Loucy (cell line): ENCODE data around the gene SULT1C3.

Source experiments
- H2AFZ ChIP-seq: fragments of 200-600 bp; sonication (generic); 2 replicates; pipeline ENCODE4 v1.6.0; 2016; ENCODE audit warnings: antibody characterized with exemption, mild to moderate bottlenecking, low read length, moderate library complexity
- H3F3A ChIP-seq: fragments of 200-600 bp; 2 replicates; pipeline ENCODE4 v1.6.0; 2016; ENCODE audit warnings: antibody characterized with exemption, low read depth, mild to moderate bottlenecking
- H3K27me3 ChIP-seq: fragments of 200-600 bp; sonication (generic); 2 replicates; pipeline ENCODE4 v1.6.1; 2014; ENCODE audit warnings: low read length, mild to moderate bottlenecking; ENCODE audit not compliant: insufficient read depth, poor library complexity, severe bottlenecking
- H3K36me3 ChIP-seq: fragments of 200-600 bp; sonication (generic); 2 replicates; pipeline ENCODE4 v1.6.1; 2016; ENCODE audit warnings: low read length; ENCODE audit not compliant: insufficient read depth
- H3K4me1 ChIP-seq: fragments of 200-600 bp; sonication (generic); 2 replicates; pipeline ENCODE4 v1.5.1; 2014; ENCODE audit warnings: low read length, mild to moderate bottlenecking; ENCODE audit not compliant: insufficient read depth, poor library complexity, severe bottlenecking
- H3K4me2 ChIP-seq: fragments of 200-600 bp; sonication (generic); 2 replicates; pipeline ENCODE4 v1.6.0; 2014; ENCODE audit warnings: antibody characterized with exemption, low read length, low read depth, mild to moderate bottlenecking; ENCODE audit not compliant: poor library complexity, severe bottlenecking
- H3K4me3 ChIP-seq: fragments of 200-600 bp; sonication (generic); 2 replicates; pipeline ENCODE4 v1.5.1; 2014; ENCODE audit warnings: low read length, mild to moderate bottlenecking, mixed read lengths; ENCODE audit not compliant: poor library complexity, severe bottlenecking
- H3K79me2 ChIP-seq: fragments of 200-600 bp; sonication (generic); 2 replicates; pipeline ENCODE4 v1.6.1; 2014; ENCODE audit warnings: low read length; ENCODE audit not compliant: insufficient read depth
- H3K9ac ChIP-seq: fragments of 200-600 bp; sonication (generic); 2 replicates; pipeline ENCODE4 v1.6.0; 2014; ENCODE audit warnings: mild to moderate bottlenecking, low read depth, low read length, moderate library complexity; ENCODE audit not compliant: poor library complexity, severe bottlenecking
- H3K9me2 ChIP-seq: fragments of 200-600 bp; sonication (generic); replicated peaks from 2 replicates; pipeline ENCODE4 v1.6.1; 2016; ENCODE audit warnings: low read depth, low read length, mixed read lengths
- H3K9me3 ChIP-seq: fragments of 200-600 bp; sonication (generic); 2 replicates; pipeline ENCODE4 v1.6.1; 2014; ENCODE audit warnings: mild to moderate bottlenecking, antibody characterized with exemption, low read length, low read depth; ENCODE audit not compliant: insufficient read depth
- H4K20me1 ChIP-seq: fragments of 200-600 bp; sonication (generic); 2 replicates; pipeline ENCODE4 v1.6.0; 2014; ENCODE audit warnings: antibody characterized with exemption, low read length, mild to moderate bottlenecking; ENCODE audit not compliant: insufficient read depth, poor library complexity, severe bottlenecking
- EZH2phosphoT487 ChIP-seq: fragments of 200-600 bp; IDR thresholded peaks from 2 replicates; pipeline ENCODE4 v1.6.1; 2018; ENCODE audit warnings: antibody characterized with exemption, mild to moderate bottlenecking, moderate library complexity, borderline replicate concordance
- TF ChIP-seq, protein P1 (sequence below): fragments of 200-600 bp; sonication (generic); conservative IDR thresholded peaks from 2 replicates; pipeline ENCODE4 v1.5.1; 2014; ENCODE audit warnings: mild to moderate bottlenecking, antibody characterized with exemption, low read length

SULT1C3 gene

DNA sequence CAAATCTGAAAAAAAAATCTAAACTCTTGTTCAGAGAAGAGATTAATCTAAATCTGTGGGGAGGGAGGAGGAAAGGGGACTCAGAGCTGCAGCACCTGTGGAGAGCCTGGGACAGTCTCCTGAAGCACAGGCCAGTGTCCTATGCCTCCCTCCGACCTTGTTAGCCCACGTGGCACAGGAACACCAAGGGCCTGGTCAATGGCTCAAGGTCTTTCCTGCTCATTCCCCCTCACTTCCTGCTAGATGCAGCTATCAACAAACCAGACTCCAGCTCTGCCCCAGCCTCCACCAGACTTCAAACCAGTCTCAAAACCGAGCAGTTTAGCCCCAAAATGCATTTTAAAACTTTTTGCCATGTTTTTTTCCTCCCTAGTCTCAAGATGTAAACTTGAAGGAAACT lies 20.1 kb upstream of the SULT1C3 start:
- Histone ChIP-seq H3K9me3 (peaks cover 19% of the 10 kb centered on the region), H3K9me2 (no peaks in the 10 kb centered on the region), H3K27me3 (no peaks in the 10 kb centered on the region), H3K79me2 (no peaks in the 10 kb centered on the region), H3K9ac (no peak overlapping the region), H2AFZ (no peak overlapping the region), H3F3A (no peaks in the 10 kb centered on the region), H3K4me2 (no peak overlapping the region), H3K36me3 (no peaks in the 10 kb centered on the region), H3K4me1 (peaks cover 11% of the 10 kb centered on the region), H4K20me1 (no peaks in the 10 kb centered on the region), H3K4me3 (no peak overlapping the region)
- TF ChIP-seq, protein P1, sequence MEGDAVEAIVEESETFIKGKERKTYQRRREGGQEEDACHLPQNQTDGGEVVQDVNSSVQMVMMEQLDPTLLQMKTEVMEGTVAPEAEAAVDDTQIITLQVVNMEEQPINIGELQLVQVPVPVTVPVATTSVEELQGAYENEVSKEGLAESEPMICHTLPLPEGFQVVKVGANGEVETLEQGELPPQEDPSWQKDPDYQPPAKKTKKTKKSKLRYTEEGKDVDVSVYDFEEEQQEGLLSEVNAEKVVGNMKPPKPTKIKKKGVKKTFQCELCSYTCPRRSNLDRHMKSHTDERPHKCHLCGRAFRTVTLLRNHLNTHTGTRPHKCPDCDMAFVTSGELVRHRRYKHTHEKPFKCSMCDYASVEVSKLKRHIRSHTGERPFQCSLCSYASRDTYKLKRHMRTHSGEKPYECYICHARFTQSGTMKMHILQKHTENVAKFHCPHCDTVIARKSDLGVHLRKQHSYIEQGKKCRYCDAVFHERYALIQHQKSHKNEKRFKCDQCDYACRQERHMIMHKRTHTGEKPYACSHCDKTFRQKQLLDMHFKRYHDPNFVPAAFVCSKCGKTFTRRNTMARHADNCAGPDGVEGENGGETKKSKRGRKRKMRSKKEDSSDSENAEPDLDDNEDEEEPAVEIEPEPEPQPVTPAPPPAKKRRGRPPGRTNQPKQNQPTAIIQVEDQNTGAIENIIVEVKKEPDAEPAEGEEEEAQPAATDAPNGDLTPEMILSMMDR, result no peak
- TF ChIP-seq EZH2phosphoT487, result no peak

GRCh38 chr2:108220191-108220590 lies 19.6 kb upstream of the SULT1C3 start:
- H4K20me1 ChIP-seq, result no peaks in the 10 kb centered on the region
- no peak overlapping the region for H3K4me2 ChIP-seq
- no peak overlapping the region for H3K9ac ChIP-seq
- H2AFZ ChIP-seq, result no peak overlapping the region
- H3F3A ChIP-seq, result no peaks in the 10 kb centered on the region
- H3K79me2 ChIP-seq, result no peaks in the 10 kb centered on the region
- no peak overlapping the region for H3K4me3 ChIP-seq
- no peaks in the 10 kb centered on the region for H3K36me3 ChIP-seq
- no peaks in the 10 kb centered on the region for H3K27me3 ChIP-seq
- no peak for TF ChIP-seq EZH2phosphoT487
- TF ChIP-seq, protein P1, result no peak
- peaks cover 11% of the 10 kb centered on the region for H3K4me1 ChIP-seq
- H3K9me2 ChIP-seq, result no peaks in the 10 kb centered on the region
- H3K9me3 ChIP-seq, result peaks cover 19% of the 10 kb centered on the region

DNA sequence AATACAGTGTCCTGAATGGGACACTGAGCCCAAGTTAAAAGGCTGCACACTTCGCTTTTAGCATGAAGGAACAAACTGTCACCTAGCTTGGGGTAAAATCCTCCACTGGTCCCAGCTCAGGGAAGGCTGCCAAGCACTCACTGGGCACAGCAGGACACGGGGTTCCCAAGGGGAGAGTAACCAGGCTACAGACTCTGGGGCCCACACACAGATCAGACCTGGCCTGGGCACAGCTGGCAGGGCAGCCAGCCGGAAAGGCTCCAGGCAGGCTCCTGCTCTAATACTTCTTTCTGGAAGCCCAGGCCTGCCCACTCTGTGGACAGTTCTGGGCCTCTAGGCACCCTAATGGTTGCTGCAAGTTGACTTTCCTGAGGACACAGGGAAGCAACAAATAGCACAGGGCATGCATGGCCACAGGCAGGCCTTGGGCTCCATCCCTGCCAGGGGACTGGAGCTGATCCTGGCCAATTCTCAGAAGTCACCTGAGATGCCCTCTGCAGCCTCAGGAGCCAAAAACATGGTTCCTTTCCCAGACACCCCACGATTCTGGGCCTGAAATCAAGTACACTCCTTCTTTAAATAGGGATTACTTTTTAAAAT lies 18.7 kb upstream of the SULT1C3 start:
- no peaks in the 10 kb centered on the region for H3K9me2 ChIP-seq
- no peaks in the 10 kb centered on the region for H3K79me2 ChIP-seq
- H3K9ac ChIP-seq, result no peak overlapping the region
- no peaks in the 10 kb centered on the region for H3K36me3 ChIP-seq
- H3K4me3 ChIP-seq, result no peak overlapping the region
- H3K9me3 ChIP-seq, result peaks cover 19% of the 10 kb centered on the region
- H2AFZ ChIP-seq, result no peak overlapping the region
- H3F3A ChIP-seq, result no peaks in the 10 kb centered on the region
- H3K4me2 ChIP-seq, result no peak overlapping the region
- peaks cover 8% of the 10 kb centered on the region for H3K4me1 ChIP-seq
- TF ChIP-seq, protein P1, result no peak
- TF ChIP-seq EZH2phosphoT487, result no peak
- no peaks in the 10 kb centered on the region for H4K20me1 ChIP-seq
- no peaks in the 10 kb centered on the region for H3K27me3 ChIP-seq
